HCT116 (cell line): Measurements from ENCODE around the gene FOXN3. TPM values are rescaled to one million over a fixed set of nuclear protein-coding genes. Genes with fewer than 3 reads are reported as not detected.

Experiments used
- ATAC-seq: fragments of 200-7000 bp; cut with Tn5 transposase; 2 replicates; pipeline ENCODE4 v1.9.1; 2020; ENCODE audit warnings: mild to moderate bottlenecking, moderate library complexity
- BruUV-seq: library from RNA; stranded (reverse); fragments of 400-500 nt; replicated peaks from 2 replicates; lab custom pipeline; 2021; lab: Mats Ljungman, UMichigan
- CTCF ChIA-PET: fragments of 300-600 bp; sonication (Branson Sonifier 250); formaldehyde crosslinking; loops from one replicate; lab custom pipeline; 2021; ENCODE audit warnings: antibody characterized with exemption; lab: Charles Lee
- POLR2A ChIA-PET: fragments of 300-600, 350-600 bp; sonication (Branson Sonifier 250); formaldehyde crosslinking; loops from one replicate; lab custom pipeline; 2021; ENCODE audit warnings: antibody characterized with exemption; lab: Charles Lee
- RAD21 ChIA-PET, 2 experiments: fragments of 300-600 bp; sonication (Branson Sonifier 250); formaldehyde crosslinking; loops; one replicate each; lab custom pipeline; 2023; ENCODE audit warnings: low total read pairs in 2 of 2; ENCODE audit not compliant: uncharacterized antibody in 2 of 2, unreplicated experiment in 2 of 2, low non-redundant PET in 1 of 2; lab: Charles Lee
- DNase-seq: peaks from one replicate; pipeline ENCODE4 v3.0.0-alpha.2; 2010; ENCODE audit warnings: low read depth, low spot score
- H2AFZ ChIP-seq: fragments of 200-600 bp; shearing (Covaris generic), sonication (generic); 2 replicates; pipeline ENCODE4 v1.6.1; 2017; ENCODE audit warnings: low read depth, mixed run types, mixed read lengths, antibody characterized with exemption, low read length; ENCODE audit not compliant: poor library complexity, severe bottlenecking
- H3K27ac ChIP-seq: 2 replicates; pipeline ENCODE4 v1.5.1; 2012; ENCODE audit warnings: low read depth, low read length
- H3K27me3 ChIP-seq: fragments of 200-600 bp; sonication (generic); 2 replicates; pipeline ENCODE4 v1.6.1; 2016; ENCODE audit warnings: mixed run types, low read length, mixed read lengths; ENCODE audit not compliant: insufficient read depth
- H3K36me3 ChIP-seq, 2 experiments: fragments of 200-500 bp in 1 of 2; fragments of 200-600 bp in 1 of 2; sonication (Bioruptor generic) in 1 of 2; sonication (generic) in 1 of 2; 2 replicates each; pipeline versions ENCODE4 v1.5.1 to v1.6.1; 2014 to 2016; ENCODE audit warnings: low read length in 2 of 2, inconsistent platforms in 1 of 2, mixed read lengths in 1 of 2, mixed run types in 1 of 2; ENCODE audit not compliant: insufficient read depth in 2 of 2, control insufficient read depth in 1 of 2
- H3K4me1 ChIP-seq, 2 experiments: fragments of 200-600 bp in 1 of 2; sonication (generic) in 1 of 2; 2 replicates each; pipeline versions ENCODE4 v1.5.1 to v1.6.1; 2012 to 2017; ENCODE audit warnings: low read length in 2 of 2, inconsistent platforms in 1 of 2, mild to moderate bottlenecking in 1 of 2, mixed read lengths in 1 of 2, mixed run types in 1 of 2, moderate library complexity in 1 of 2; ENCODE audit not compliant: insufficient read depth in 2 of 2, control insufficient read depth in 1 of 2
- H3K4me2 ChIP-seq: fragments of 200-600 bp; sonication (generic); 2 replicates; pipeline ENCODE4 v1.6.1; 2017; ENCODE audit warnings: mixed run types, low read length, mixed read lengths
- H3K4me3 ChIP-seq, 2 experiments: fragments of 200-600 bp in 1 of 2; sonication (generic) in 1 of 2; replicated peaks in 1 of 2; 2 replicates each; pipeline ENCODE4 v1.5.1; 2011 to 2016; ENCODE audit warnings: low read length in 2 of 2, control low read depth in 1 of 2, low read depth in 1 of 2, mild to moderate bottlenecking in 1 of 2, mixed read lengths in 1 of 2, mixed run types in 1 of 2
- H3K79me2 ChIP-seq: fragments of 200-600 bp; sonication (generic); 2 replicates; pipeline ENCODE4 v1.6.1; 2017; ENCODE audit warnings: mild to moderate bottlenecking, mixed run types, low read length, moderate library complexity, mixed read lengths; ENCODE audit not compliant: insufficient read depth
- H3K9ac ChIP-seq: fragments of 200-600 bp; sonication (generic); 2 replicates; pipeline ENCODE4 v1.6.1; 2016; ENCODE audit warnings: low read length, mixed read lengths
- H3K9me2 ChIP-seq: fragments of 200-600 bp; sonication (generic), shearing (Covaris generic); 2 replicates; pipeline ENCODE4 v1.6.1; 2017; ENCODE audit warnings: mixed run types, mild to moderate bottlenecking, moderate library complexity; ENCODE audit not compliant: insufficient read depth
- H3K9me3 ChIP-seq, 2 experiments: fragments of 200-500 bp in 1 of 2; fragments of 200-600 bp in 1 of 2; sonication (Bioruptor generic) in 1 of 2; sonication (generic) in 1 of 2; 2 replicates each; pipeline ENCODE4 v1.6.1; 2014 to 2017; ENCODE audit warnings: low read length in 2 of 2, mixed read lengths in 2 of 2, inconsistent platforms in 1 of 2, low read depth in 1 of 2, mild to moderate bottlenecking in 1 of 2, mixed run types in 1 of 2, moderate library complexity in 1 of 2; ENCODE audit not compliant: control insufficient read depth in 1 of 2, insufficient read depth in 1 of 2
- H4K20me1 ChIP-seq: fragments of 200-600 bp; sonication (generic), shearing (Covaris generic); 2 replicates; pipeline ENCODE4 v1.6.1; 2017; ENCODE audit warnings: mixed run types, mild to moderate bottlenecking, moderate library complexity; ENCODE audit not compliant: insufficient read depth
- CBX3 ChIP-seq: IDR thresholded peaks from 2 replicates; pipeline ENCODE4 v1.6.1; 2012; ENCODE audit warnings: low read depth
- EGR1 ChIP-seq: IDR thresholded peaks from 2 replicates; pipeline ENCODE4 v1.6.1; 2012; ENCODE audit warnings: low read depth
- ELF1 ChIP-seq: IDR thresholded peaks from 2 replicates; pipeline ENCODE4 v1.6.1; 2012; ENCODE audit warnings: low read depth, borderline replicate concordance
- EZH2 ChIP-seq: fragments of 200-600 bp; sonication (generic); IDR thresholded peaks from 2 replicates; pipeline ENCODE4 v1.6.1; 2017; ENCODE audit warnings: antibody characterized with exemption, mixed run types
- EZH2phosphoT487 ChIP-seq: fragments of 200-600 bp; IDR thresholded peaks from 2 replicates; pipeline ENCODE4 v1.6.1; 2018; ENCODE audit warnings: antibody characterized with exemption, borderline replicate concordance
- FOSL1 ChIP-seq: IDR thresholded peaks from 2 replicates; pipeline ENCODE4 v1.6.1; 2012; ENCODE audit warnings: low read depth
- JUND ChIP-seq: IDR thresholded peaks from 2 replicates; pipeline ENCODE4 v1.6.1; 2012
- POLR2A ChIP-seq: IDR thresholded peaks from 2 replicates; pipeline ENCODE4 v1.7.0; 2011; ENCODE audit warnings: borderline replicate concordance; ENCODE audit not compliant: insufficient read depth, insufficient read length; ENCODE audit errors: extremely low read depth
- SRF ChIP-seq: IDR thresholded peaks from 2 replicates; pipeline ENCODE4 v1.6.1; 2012; ENCODE audit warnings: low read depth
- TCF7L2 ChIP-seq: IDR thresholded peaks from 2 replicates; pipeline ENCODE4 v1.7.0; 2011; ENCODE audit warnings: borderline replicate concordance, inconsistent platforms; ENCODE audit not compliant: insufficient read depth, insufficient read length; ENCODE audit errors: extremely low read depth
- YY1 ChIP-seq: IDR thresholded peaks from 2 replicates; pipeline ENCODE4 v1.6.1; 2011; ENCODE audit warnings: low read length, low read depth, moderate library complexity, mild to moderate bottlenecking; ENCODE audit not compliant: insufficient replicate concordance; ENCODE audit errors: extremely low read depth
- ZBTB33 ChIP-seq: IDR thresholded peaks from 2 replicates; pipeline ENCODE4 v1.6.1; 2011; ENCODE audit warnings: mild to moderate bottlenecking, low read length, moderate library complexity; ENCODE audit not compliant: insufficient replicate concordance; ENCODE audit errors: extremely low read depth
- ZFX ChIP-seq: fragments of 450-650 bp; IDR thresholded peaks from 2 replicates; pipeline ENCODE4 v1.6.1; 2017
- intact Hi-C: fragments of 100-400 bp; cut with micrococcal nuclease; formaldehyde crosslinking; loops from 2 replicates; pipeline ENCODE4 v1.10.0; 2022
- total RNA-seq: library from RNA; stranded (reverse); gene quantifications from one replicate; pipeline ENCODE4 v1.2.1, GENCODE V29; 2021; ENCODE audit not compliant: unreplicated experiment
- TF ChIP-seq, protein P1 (sequence below), 3 experiments: fragments of 200-600 bp in 1 of 3; sonication (generic) in 1 of 3; IDR thresholded peaks in 2 of 3; conservative IDR thresholded peaks in 1 of 3; 2 replicates each; pipeline ENCODE4 v1.5.1; 2012 to 2017; ENCODE audit warnings: low read depth in 2 of 3, low read length in 2 of 3, antibody characterized with exemption in 1 of 3, borderline replicate concordance in 1 of 3, control low read depth in 1 of 3, mild to moderate bottlenecking in 1 of 3, mixed read lengths in 1 of 3, mixed run types in 1 of 3, moderate library complexity in 1 of 3; ENCODE audit not compliant: insufficient read depth in 1 of 3
- TF ChIP-seq, protein P2 (sequence below): IDR thresholded peaks from 2 replicates; pipeline ENCODE4 v1.6.1; 2012; ENCODE audit warnings: low read depth

Gene FOXN3
- total RNA-seq, 1 experiment from 2014 or later: 20.0 TPM

DNA sequence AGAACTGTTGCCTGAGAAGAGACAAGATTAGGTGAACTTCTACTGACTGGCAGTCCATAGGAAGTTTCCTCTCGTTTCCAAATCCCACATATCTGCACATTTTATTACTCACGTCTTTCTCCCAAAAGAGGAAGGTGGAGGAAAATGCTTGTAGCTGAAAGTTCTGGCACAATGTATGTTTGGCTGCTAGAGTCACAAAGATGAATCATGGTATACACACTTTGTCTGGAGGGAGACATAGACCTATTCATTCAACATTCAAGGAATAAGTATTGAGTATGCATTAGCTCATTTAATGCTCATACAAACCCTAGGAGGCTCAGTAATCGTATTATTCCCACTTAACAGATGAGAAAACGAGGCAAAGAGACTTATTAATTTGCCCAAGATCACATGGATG, 291.8 kb downstream of the FOXN3 start (continued):
- TF ChIP-seq, protein P1, sequence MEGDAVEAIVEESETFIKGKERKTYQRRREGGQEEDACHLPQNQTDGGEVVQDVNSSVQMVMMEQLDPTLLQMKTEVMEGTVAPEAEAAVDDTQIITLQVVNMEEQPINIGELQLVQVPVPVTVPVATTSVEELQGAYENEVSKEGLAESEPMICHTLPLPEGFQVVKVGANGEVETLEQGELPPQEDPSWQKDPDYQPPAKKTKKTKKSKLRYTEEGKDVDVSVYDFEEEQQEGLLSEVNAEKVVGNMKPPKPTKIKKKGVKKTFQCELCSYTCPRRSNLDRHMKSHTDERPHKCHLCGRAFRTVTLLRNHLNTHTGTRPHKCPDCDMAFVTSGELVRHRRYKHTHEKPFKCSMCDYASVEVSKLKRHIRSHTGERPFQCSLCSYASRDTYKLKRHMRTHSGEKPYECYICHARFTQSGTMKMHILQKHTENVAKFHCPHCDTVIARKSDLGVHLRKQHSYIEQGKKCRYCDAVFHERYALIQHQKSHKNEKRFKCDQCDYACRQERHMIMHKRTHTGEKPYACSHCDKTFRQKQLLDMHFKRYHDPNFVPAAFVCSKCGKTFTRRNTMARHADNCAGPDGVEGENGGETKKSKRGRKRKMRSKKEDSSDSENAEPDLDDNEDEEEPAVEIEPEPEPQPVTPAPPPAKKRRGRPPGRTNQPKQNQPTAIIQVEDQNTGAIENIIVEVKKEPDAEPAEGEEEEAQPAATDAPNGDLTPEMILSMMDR (IDR thresholded peaks at IDR 0.05 in 2 of 3, conservative IDR thresholded peaks at IDR 0.05 in 1 of 3; ENCODE audit: borderline replicate concordance in 1 of 3, insufficient read depth in 1 of 3, low read depth in 2 of 3, low read length in 2 of 3): no peak
- TF ChIP-seq, all 23 proteins: peak for 0

- H3K9me3 ChIP-seq: no peaks in the 10 kb centered on the region; a peak in 1 of 4 replicates
- H3K36me3 ChIP-seq: no peaks in the 10 kb centered on the region
- H3K27ac ChIP-seq: no peak overlapping the region
- H3K27me3 ChIP-seq: no peaks in the 10 kb centered on the region; the same call in 1 of the 2 replicates
- CTCF ChIA-PET: no interaction called here
- no peak overlapping the region for H3K9ac ChIP-seq
- no peaks in the 10 kb centered on the region for H3K4me1 ChIP-seq
- no peak overlapping the region for H3K4me2 ChIP-seq
- H3K4me3 ChIP-seq: no peak overlapping the region
- no peaks in the 10 kb centered on the region for H3K9me2 ChIP-seq
- POLR2A ChIA-PET: no interaction called here
- no peak for DNase-seq
- no peak overlapping the region for H2AFZ ChIP-seq
- no peaks in the 10 kb centered on the region for H3K79me2 ChIP-seq
- ATAC-seq: no peak
- RAD21 ChIA-PET: no interaction called here
- no TSS peak for BruUV-seq
- intact Hi-C loops: no loop called here
- H4K20me1 ChIP-seq: no peaks in the 10 kb centered on the region
- TF ChIP-seq TCF7L2: no peak
- no peak for TF ChIP-seq ZFX
- no peak for TF ChIP-seq SRF
- TF ChIP-seq, protein P1 (IDR thresholded peaks at IDR 0.05 in 2 of 3, conservative IDR thresholded peaks at IDR 0.05 in 1 of 3; ENCODE audit: borderline replicate concordance in 1 of 3, insufficient read depth in 1 of 3, low read depth in 2 of 3, low read length in 2 of 3): no peak
- TF ChIP-seq EZH2: no peak
- TF ChIP-seq, protein P2, sequence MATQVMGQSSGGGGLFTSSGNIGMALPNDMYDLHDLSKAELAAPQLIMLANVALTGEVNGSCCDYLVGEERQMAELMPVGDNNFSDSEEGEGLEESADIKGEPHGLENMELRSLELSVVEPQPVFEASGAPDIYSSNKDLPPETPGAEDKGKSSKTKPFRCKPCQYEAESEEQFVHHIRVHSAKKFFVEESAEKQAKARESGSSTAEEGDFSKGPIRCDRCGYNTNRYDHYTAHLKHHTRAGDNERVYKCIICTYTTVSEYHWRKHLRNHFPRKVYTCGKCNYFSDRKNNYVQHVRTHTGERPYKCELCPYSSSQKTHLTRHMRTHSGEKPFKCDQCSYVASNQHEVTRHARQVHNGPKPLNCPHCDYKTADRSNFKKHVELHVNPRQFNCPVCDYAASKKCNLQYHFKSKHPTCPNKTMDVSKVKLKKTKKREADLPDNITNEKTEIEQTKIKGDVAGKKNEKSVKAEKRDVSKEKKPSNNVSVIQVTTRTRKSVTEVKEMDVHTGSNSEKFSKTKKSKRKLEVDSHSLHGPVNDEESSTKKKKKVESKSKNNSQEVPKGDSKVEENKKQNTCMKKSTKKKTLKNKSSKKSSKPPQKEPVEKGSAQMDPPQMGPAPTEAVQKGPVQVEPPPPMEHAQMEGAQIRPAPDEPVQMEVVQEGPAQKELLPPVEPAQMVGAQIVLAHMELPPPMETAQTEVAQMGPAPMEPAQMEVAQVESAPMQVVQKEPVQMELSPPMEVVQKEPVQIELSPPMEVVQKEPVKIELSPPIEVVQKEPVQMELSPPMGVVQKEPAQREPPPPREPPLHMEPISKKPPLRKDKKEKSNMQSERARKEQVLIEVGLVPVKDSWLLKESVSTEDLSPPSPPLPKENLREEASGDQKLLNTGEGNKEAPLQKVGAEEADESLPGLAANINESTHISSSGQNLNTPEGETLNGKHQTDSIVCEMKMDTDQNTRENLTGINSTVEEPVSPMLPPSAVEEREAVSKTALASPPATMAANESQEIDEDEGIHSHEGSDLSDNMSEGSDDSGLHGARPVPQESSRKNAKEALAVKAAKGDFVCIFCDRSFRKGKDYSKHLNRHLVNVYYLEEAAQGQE: no peak
- no peak for TF ChIP-seq POLR2A
- TF ChIP-seq JUND: no peak
- no peak for TF ChIP-seq CBX3
- no peak for TF ChIP-seq FOSL1
- TF ChIP-seq EGR1: no peak
- TF ChIP-seq EZH2phosphoT487: no peak
- TF ChIP-seq ELF1: no peak
- no peak for TF ChIP-seq YY1
- TF ChIP-seq ZBTB33: no peak
These were observed 293.2 kb downstream of the FOXN3 start for GRCh38 chr14:89123851-89124250.
